PC-9 (cell line): ENCODE data around the gene ATP6V1G2. TPM values are rescaled to one million over a fixed set of nuclear protein-coding genes. Genes with fewer than 3 reads are reported as not detected.

Source experiments
- BruUV-seq: library from RNA; stranded (reverse); fragments of 400-500 nt; replicated peaks from 2 replicates; lab custom pipeline; 2021; lab: Mats Ljungman, UMichigan
- CTCF ChIA-PET: fragments of 300-600 bp; sonication (Branson Sonifier 250); formaldehyde crosslinking; loops from one replicate; lab custom pipeline; 2022; ENCODE audit warnings: antibody characterized with exemption; lab: Charles Lee
- POLR2A ChIA-PET: fragments of 300-600 bp; sonication (Branson Sonifier 250); formaldehyde crosslinking; loops from one replicate; lab custom pipeline; 2022; ENCODE audit warnings: antibody characterized with exemption; ENCODE audit not compliant: unreplicated experiment; lab: Charles Lee
- DNase-seq, 2 experiments: peaks; one replicate each; pipeline versions ENCODE4 v3.0.0 to v3.0.0-alpha.2; 2015 to 2022; ENCODE audit warnings: mixed read lengths in 1 of 2
- H2AFZ ChIP-seq: fragments of 200-600 bp; sonication (generic); 2 replicates; pipeline ENCODE4 v1.8.1; 2017; ENCODE audit warnings: antibody characterized with exemption
- H3F3A ChIP-seq: fragments of 200-600 bp; sonication (generic); 2 replicates; pipeline ENCODE4 v1.8.1; 2017; ENCODE audit warnings: antibody characterized with exemption, mild to moderate bottlenecking, low read depth; ENCODE audit not compliant: insufficient read depth
- H3K27ac ChIP-seq: fragments of 200-600 bp; sonication (generic); 2 replicates; pipeline ENCODE4 v1.6.1; 2016; ENCODE audit warnings: mixed run types
- H3K27me3 ChIP-seq: fragments of 200-600 bp; sonication (generic); 2 replicates; pipeline ENCODE4 v1.6.1; 2016; ENCODE audit warnings: low read depth, mixed run types; ENCODE audit not compliant: insufficient read depth
- H3K36me3 ChIP-seq: fragments of 200-600 bp; sonication (generic); 2 replicates; pipeline ENCODE4 v1.6.1; 2016; ENCODE audit warnings: low read depth, mixed run types
- H3K4me1 ChIP-seq: fragments of 200-600 bp; sonication (generic); replicated peaks from 2 replicates; pipeline ENCODE4 v1.6.1; 2016; ENCODE audit warnings: mixed run types; ENCODE audit not compliant: insufficient read depth
- H3K4me2 ChIP-seq: fragments of 200-600 bp; sonication (generic); 2 replicates; pipeline ENCODE4 v1.6.1; 2017; ENCODE audit warnings: mixed run types
- H3K4me3 ChIP-seq: fragments of 200-600 bp; sonication (generic); 2 replicates; pipeline ENCODE4 v1.6.1; 2016; ENCODE audit warnings: mixed run types
- H3K79me2 ChIP-seq: fragments of 200-600 bp; sonication (generic); 2 replicates; pipeline ENCODE4 v1.6.1; 2017; ENCODE audit warnings: low read depth, mixed run types
- H3K9me2 ChIP-seq: fragments of 200-600 bp; sonication (generic); 2 replicates; pipeline ENCODE4 v1.8.1; 2017; ENCODE audit warnings: mild to moderate bottlenecking; ENCODE audit not compliant: insufficient read depth
- H3K9me3 ChIP-seq: fragments of 200-600 bp; sonication (generic); 2 replicates; pipeline ENCODE4 v1.8.1; 2016; ENCODE audit warnings: low read depth; ENCODE audit not compliant: insufficient read depth
- H4K20me1 ChIP-seq: fragments of 200-600 bp; sonication (generic); 2 replicates; pipeline ENCODE4 v1.8.1; 2017; ENCODE audit not compliant: insufficient read depth
- CTCF ChIP-seq: fragments of 200-600 bp; sonication (generic); conservative IDR thresholded peaks from 2 replicates; pipeline ENCODE4 v1.6.1; 2017; ENCODE audit warnings: mixed run types, antibody characterized with exemption, mild to moderate bottlenecking, moderate library complexity
- EZH2 ChIP-seq: fragments of 200-600 bp; sonication (generic); IDR thresholded peaks from 2 replicates; pipeline ENCODE4 v1.8.0; 2017; ENCODE audit warnings: antibody characterized with exemption, low read depth
- intact Hi-C: fragments of 100-400 bp; cut with micrococcal nuclease; formaldehyde crosslinking; loops from one replicate; pipeline ENCODE4 v1.10.0; 2022; ENCODE audit not compliant: unreplicated experiment
- total RNA-seq: library from RNA; stranded (reverse); gene quantifications from 2 replicates; pipeline ENCODE4 v1.2.3, GENCODE V29; 2021

The ATP6V1G2 gene
- total RNA-seq, 1 experiment from 2014 or later, result 1.8 TPM

- intact Hi-C loops, result no loop called here
- H3K36me3 ChIP-seq, result no peaks in the 10 kb centered on the region
- ChIA-PET CTCF (interaction anchor here (0.6 kb wide), 1 partner anchor 406 kb away, joined by 3 read pairs; no protein-coding TSS in a partner anchor), POLR2A (interaction anchor here (0.6 kb wide), 1 partner anchor 40 kb away, joined by 5 read pairs; no protein-coding TSS in a partner anchor)
- H3K9me3 ChIP-seq, result no peaks in the 10 kb centered on the region
- no peak overlapping the region for H3K4me3 ChIP-seq
- BruUV-seq, result no TSS peak
- no peaks in the 10 kb centered on the region for H3K9me2 ChIP-seq
- no peaks in the 10 kb centered on the region for H3F3A ChIP-seq
- H3K27ac ChIP-seq, result no peak overlapping the region
- H4K20me1 ChIP-seq, result no peaks in the 10 kb centered on the region
- H3K79me2 ChIP-seq, result no peaks in the 10 kb centered on the region
- no peaks in the 10 kb centered on the region for H3K27me3 ChIP-seq
- H2AFZ ChIP-seq, result no peak overlapping the region
- TF ChIP-seq CTCF (no peak), EZH2 (no peak)
- no peaks in the 10 kb centered on the region for H3K4me1 ChIP-seq
- no peak overlapping the region for H3K4me2 ChIP-seq
- no peak for DNase-seq
These were observed 23.6 kb upstream of the ATP6V1G2 start for GRCh38 chr6:31569861-31570536.

DNA sequence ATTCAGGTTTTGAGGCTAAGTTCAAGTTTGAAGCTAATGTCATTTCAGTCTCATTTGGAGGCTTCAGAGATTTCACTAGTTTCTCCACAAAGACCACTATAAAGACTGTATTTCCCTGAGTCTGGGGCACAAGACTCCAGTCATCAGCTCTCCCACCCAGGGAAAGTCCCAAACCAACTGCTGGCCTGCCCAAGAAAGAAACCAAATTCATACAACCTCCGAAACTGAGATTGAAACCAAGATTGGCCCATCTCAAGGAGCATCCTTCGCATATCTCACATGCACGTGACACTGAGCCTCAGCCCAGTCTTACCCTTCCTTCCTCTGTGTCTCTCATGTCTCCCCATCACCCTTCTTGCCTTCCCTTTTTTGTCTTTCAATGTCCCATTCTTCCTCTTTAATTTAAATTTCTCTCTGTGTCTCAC is 22.1 kb upstream of the ATP6V1G2 start:
- Histone ChIP-seq H3K9me2 (no peaks in the 10 kb centered on the region), H3K4me3 (no peak overlapping the region), H4K20me1 (no peaks in the 10 kb centered on the region), H3K4me2 (no peak overlapping the region), H3F3A (no peaks in the 10 kb centered on the region), H3K36me3 (no peaks in the 10 kb centered on the region), H3K9me3 (no peaks in the 10 kb centered on the region), H3K27me3 (no peaks in the 10 kb centered on the region), H3K27ac (no peak overlapping the region), H3K79me2 (no peaks in the 10 kb centered on the region), H2AFZ (no peak overlapping the region), H3K4me1 (no peaks in the 10 kb centered on the region)
- CTCF ChIA-PET, result no interaction called here
- DNase-seq, result no peak
- POLR2A ChIA-PET, result interaction anchor here (0.6 kb wide), 1 partner anchor 259 kb away, joined by 3 read pairs; no protein-coding TSS in a partner anchor
- TF ChIP-seq EZH2 (no peak), CTCF (no peak)
- BruUV-seq, result no TSS peak
- intact Hi-C loops, result no loop called here

- no peaks in the 10 kb centered on the region for H4K20me1 ChIP-seq
- ChIA-PET POLR2A (interaction anchor here (0.6 kb wide), 1 partner anchor 260 kb away, joined by 3 read pairs; no protein-coding TSS in a partner anchor), CTCF (no interaction called here)
- no peaks in the 10 kb centered on the region for H3K79me2 ChIP-seq
- H3K4me1 ChIP-seq, result no peaks in the 10 kb centered on the region
- TF ChIP-seq EZH2 (no peak), CTCF (no peak)
- H2AFZ ChIP-seq, result no peak overlapping the region
- intact Hi-C loops, result no loop called here
- no peaks in the 10 kb centered on the region for H3K9me2 ChIP-seq
- H3F3A ChIP-seq, result no peaks in the 10 kb centered on the region
- no peaks in the 10 kb centered on the region for H3K27me3 ChIP-seq
- H3K9me3 ChIP-seq, result no peaks in the 10 kb centered on the region
- no peaks in the 10 kb centered on the region for H3K36me3 ChIP-seq
- H3K4me3 ChIP-seq, result no peak overlapping the region
- BruUV-seq, result no TSS peak
- H3K4me2 ChIP-seq, result no peak overlapping the region
- no peak for DNase-seq
- H3K27ac ChIP-seq, result no peak overlapping the region
These were observed 21.3 kb upstream of the ATP6V1G2 start for GRCh38 chr6:31567531-31568370.
